Kidney (tissue), 14 donors: ENCODE results near the gene EPHB4. TPM values are rescaled to one million over a fixed set of nuclear protein-coding genes. Genes with fewer than 3 reads are reported as not detected.

Source experiments
- DNase-seq, 5 donors: peaks; one replicate each; pipeline ENCODE4 v3.0.0-alpha.2; 2013 to 2020
- FAIRE-seq: peaks from 2 replicates; lab custom pipeline; 2012; peaks lifted over from hg19 to GRCh38; lab: Jason Lieb, UNC
- H3K27ac ChIP-seq, 2 donors: one replicate each; pipeline ENCODE4 v1.7.0; 2013; ENCODE audit warnings: low read depth in 2 of 2, low read length in 2 of 2, inconsistent platforms in 1 of 2
- H3K27me3 ChIP-seq: one replicate; pipeline ENCODE4 v1.7.1; 2013; ENCODE audit warnings: low read length, inconsistent platforms; ENCODE audit not compliant: control insufficient read depth, insufficient read depth
- H3K36me3 ChIP-seq, 3 donors: one replicate each; pipeline versions ENCODE4 v1.7.0 to v1.7.1; 2013; ENCODE audit warnings: low read length in 3 of 3, control low read depth in 1 of 3, inconsistent platforms in 1 of 3; ENCODE audit not compliant: insufficient read depth in 3 of 3, control insufficient read depth in 2 of 3
- H3K4me1 ChIP-seq, 3 donors: one replicate each; pipeline versions ENCODE4 v1.7.0 to v1.7.1; 2013; ENCODE audit warnings: low read length in 3 of 3, inconsistent platforms in 1 of 3, low read depth in 1 of 3; ENCODE audit not compliant: control insufficient read depth in 2 of 3, insufficient read depth in 2 of 3
- H3K4me3 ChIP-seq, 3 donors: one replicate each; pipeline versions ENCODE4 v1.7.0 to v1.8.1; 2013; ENCODE audit warnings: low read length in 3 of 3, control low read depth in 1 of 3, inconsistent platforms in 1 of 3
- H3K9ac ChIP-seq, 3 donors: one replicate each; pipeline versions ENCODE4 v1.7.0 to v1.7.1; 2013; ENCODE audit warnings: low read length in 3 of 3, control low read depth in 1 of 3, inconsistent platforms in 1 of 3
- H3K9me3 ChIP-seq, 3 donors: one replicate each; pipeline versions ENCODE4 v1.7.0 to v1.7.1; 2013; ENCODE audit warnings: low read length in 3 of 3, control low read depth in 1 of 3, inconsistent platforms in 1 of 3; ENCODE audit not compliant: control insufficient read depth in 2 of 3, insufficient read depth in 1 of 3
- intact Hi-C: fragments of 100-400 bp; cut with DNase I; formaldehyde crosslinking; loops from one replicate; pipeline ENCODE4 v1.11.1; 2022
- microRNA-seq: library from miRNA; unstranded; fragments of <30 nt; microRNA quantifications from one replicate; pipeline ENCODE4 v1.2.0, GENCODE V29; 2020
- polyA plus RNA-seq: library from polyadenylated mRNA; stranded (reverse); fragments of 350-450 nt; fragmentation: Illumina TruSeq; extraction: RNeasy Lipid Tissue Mini Kit (QIAGEN cat#74804); gene quantifications from one replicate; pipeline ENCODE4 v1.2.3, GENCODE V29; 2014; ENCODE audit warnings: low read depth, low replicate concordance; ENCODE audit not compliant: insufficient read depth
- total RNA-seq: library from RNA; stranded (reverse); fragmentation: NEBNext Ultra II Directional; extraction: Animal tissue kit (Norgen Biotek cat#: 25700); gene quantifications from one replicate; pipeline ENCODE4 v1.2.1, GENCODE V29; 2021
- TF ChIP-seq, protein P1 (sequence below): IDR thresholded peaks from 3 replicates; pipeline ENCODE4 v1.5.1; 2012; ENCODE audit warnings: mild to moderate bottlenecking, moderate library complexity, borderline replicate concordance; ENCODE audit not compliant: insufficient read depth; ENCODE audit errors: extremely low read depth
- donor health status: control.
- donor health status: control.
- donor health status: control.
- donor health status: control.
- donor health status: control.
- donor health status: DM: yes; HTN: yes; CAD: no.
- donor health status: Normal renal cell carcinoma (clear cell type).

The EPHB4 gene
- total and polyA plus RNA-seq, 2 donors from 2014 or later: 33.2 to 65.5 TPM

DNA sequence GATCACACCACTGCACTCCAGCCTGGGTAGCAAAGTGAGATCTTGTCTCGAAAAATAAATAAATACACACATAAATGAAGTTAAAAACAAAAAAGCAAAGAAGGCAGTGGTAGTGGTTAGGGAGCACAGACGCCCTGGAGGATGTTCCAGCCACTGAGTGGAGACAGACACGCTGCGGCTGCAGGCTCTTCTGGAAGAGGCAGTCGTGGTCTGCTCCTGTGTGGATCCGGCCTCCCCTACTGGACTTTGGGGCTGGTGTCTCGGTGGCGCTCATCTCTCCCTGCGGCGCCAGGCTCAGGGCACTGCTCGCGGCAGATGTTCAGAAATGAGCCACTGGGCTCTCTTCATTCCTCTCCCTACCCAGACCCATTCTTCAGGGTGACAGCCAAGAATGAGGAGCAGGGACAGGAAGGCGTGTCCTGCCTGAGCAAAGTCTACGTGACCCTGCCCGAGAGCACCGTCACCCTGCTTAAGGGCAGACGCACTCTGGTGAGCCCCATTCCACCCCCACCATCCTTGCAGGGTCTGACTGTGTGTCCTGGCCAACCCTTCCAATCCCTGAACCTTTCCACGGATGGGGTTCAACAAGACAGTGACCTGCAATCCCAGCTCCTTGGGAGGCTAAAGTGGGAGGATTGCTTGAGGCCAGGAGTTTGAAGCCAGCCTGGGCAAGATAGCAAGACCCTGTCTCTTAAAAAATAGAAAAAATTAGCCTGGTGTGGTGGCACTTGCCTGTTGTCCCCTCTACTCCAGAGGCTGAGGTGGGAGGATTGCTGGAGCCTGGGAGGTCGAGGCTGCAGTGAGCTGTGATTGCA lies 67.8 kb downstream of the EPHB4 start:
- Histone ChIP-seq H3K27ac (no peak overlapping the region), H3K4me1 (no peaks in the 10 kb centered on the region), H3K9me3 (no peaks in the 10 kb centered on the region), H3K36me3 (no peaks in the 10 kb centered on the region), H3K27me3 (no peaks in the 10 kb centered on the region), H3K4me3 (no peak overlapping the region), H3K9ac (no peak overlapping the region)
- no peak for DNase-seq
- intact Hi-C loops: no loop called here
- no peak for FAIRE-seq
- TF ChIP-seq, protein P1, sequence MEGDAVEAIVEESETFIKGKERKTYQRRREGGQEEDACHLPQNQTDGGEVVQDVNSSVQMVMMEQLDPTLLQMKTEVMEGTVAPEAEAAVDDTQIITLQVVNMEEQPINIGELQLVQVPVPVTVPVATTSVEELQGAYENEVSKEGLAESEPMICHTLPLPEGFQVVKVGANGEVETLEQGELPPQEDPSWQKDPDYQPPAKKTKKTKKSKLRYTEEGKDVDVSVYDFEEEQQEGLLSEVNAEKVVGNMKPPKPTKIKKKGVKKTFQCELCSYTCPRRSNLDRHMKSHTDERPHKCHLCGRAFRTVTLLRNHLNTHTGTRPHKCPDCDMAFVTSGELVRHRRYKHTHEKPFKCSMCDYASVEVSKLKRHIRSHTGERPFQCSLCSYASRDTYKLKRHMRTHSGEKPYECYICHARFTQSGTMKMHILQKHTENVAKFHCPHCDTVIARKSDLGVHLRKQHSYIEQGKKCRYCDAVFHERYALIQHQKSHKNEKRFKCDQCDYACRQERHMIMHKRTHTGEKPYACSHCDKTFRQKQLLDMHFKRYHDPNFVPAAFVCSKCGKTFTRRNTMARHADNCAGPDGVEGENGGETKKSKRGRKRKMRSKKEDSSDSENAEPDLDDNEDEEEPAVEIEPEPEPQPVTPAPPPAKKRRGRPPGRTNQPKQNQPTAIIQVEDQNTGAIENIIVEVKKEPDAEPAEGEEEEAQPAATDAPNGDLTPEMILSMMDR: no peak

DNA sequence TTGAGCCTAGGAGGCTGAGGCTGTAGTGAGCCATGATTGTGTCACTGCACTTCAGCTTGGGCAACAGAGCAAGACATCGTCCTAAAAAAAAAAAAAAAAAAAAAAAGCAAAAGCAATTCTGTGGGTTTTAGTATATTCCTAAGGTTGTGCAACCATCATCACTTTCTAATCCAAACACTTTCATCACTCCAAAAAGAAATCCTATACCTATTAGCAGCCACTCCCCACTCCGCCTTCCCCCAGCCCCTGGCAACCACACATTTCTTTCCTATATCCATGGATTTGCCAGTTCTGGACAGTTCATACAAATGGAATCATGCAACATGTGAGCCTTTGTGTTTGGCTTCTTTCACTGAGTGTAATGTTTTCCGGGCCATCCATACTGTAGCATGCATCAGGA lies 73.6 kb downstream of the EPHB4 start:
- no peaks in the 10 kb centered on the region for H3K9me3 ChIP-seq
- no peak overlapping the region for H3K9ac ChIP-seq
- intact Hi-C loops: no loop called here
- H3K27me3 ChIP-seq: no peaks in the 10 kb centered on the region
- no peak overlapping the region for H3K27ac ChIP-seq
- DNase-seq (no peak), FAIRE-seq (no peak)
- TF ChIP-seq, protein P1: no peak
- H3K4me1 ChIP-seq: no peaks in the 10 kb centered on the region
- no peaks in the 10 kb centered on the region for H3K36me3 ChIP-seq
- H3K4me3 ChIP-seq: no peak overlapping the region

DNA sequence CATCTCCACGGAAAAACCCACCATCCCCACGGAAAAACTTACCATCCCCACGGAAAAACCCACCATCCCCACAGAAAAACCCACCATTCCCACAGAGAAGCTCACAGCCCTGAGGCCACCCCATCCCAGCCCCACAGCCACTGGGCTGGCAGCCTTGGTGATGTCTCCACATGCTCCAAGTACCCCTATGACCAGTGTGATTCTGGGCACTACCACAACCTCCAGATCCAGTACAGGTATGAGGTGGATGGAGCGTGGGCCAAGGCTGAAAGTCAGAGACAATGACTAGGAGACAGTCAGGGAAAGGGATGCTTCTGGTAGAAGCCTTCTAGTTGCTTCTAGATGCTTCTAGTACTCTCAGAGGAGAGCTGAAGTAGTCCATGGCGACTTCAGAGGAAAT lies 74.3 kb downstream of the EPHB4 start:
- intact Hi-C loops: no loop called here
- FAIRE-seq: no peak
- Histone ChIP-seq H3K27ac (no peak overlapping the region), H3K4me1 (no peaks in the 10 kb centered on the region), H3K9me3 (no peaks in the 10 kb centered on the region), H3K27me3 (no peaks in the 10 kb centered on the region), H3K4me3 (no peak overlapping the region), H3K9ac (no peak overlapping the region), H3K36me3 (no peaks in the 10 kb centered on the region)
- DNase-seq: no peak
- TF ChIP-seq, protein P1: no peak

Small RNA genes lying within 50 kb of the gene (microRNA-seq; reads per million reads assigned to microRNA genes)
- gene MIR6875: not detected

Other genes starting within 250 kb of the EPHB4 start
- gene LRCH4, start 241.4 kb downstream of the EPHB4 start, total RNA-seq: 62.9 TPM
- 23.2 TPM for gene LRCH4, start 241.4 kb downstream of the EPHB4 start, polyA plus RNA-seq
- 0.60 TPM for gene FBXO24, start 241.2 kb downstream of the EPHB4 start, total RNA-seq
- 0.95 TPM for gene FBXO24, start 241.2 kb downstream of the EPHB4 start, polyA plus RNA-seq
- gene PCOLCE, start 225.2 kb downstream of the EPHB4 start, total RNA-seq: 51.5 TPM
- gene PCOLCE, start 225.2 kb downstream of the EPHB4 start, polyA plus RNA-seq: 42.9 TPM
- 18.2 TPM for gene MOSPD3, start 215.0 kb downstream of the EPHB4 start, total RNA-seq
- gene MOSPD3, start 215.0 kb downstream of the EPHB4 start, polyA plus RNA-seq: 30.6 TPM
- 0.79 TPM for gene TFR2, start 186.0 kb downstream of the EPHB4 start, total RNA-seq
- gene TFR2, start 186.0 kb downstream of the EPHB4 start, polyA plus RNA-seq: 0.22 TPM
- gene ACTL6B, start 171.1 kb downstream of the EPHB4 start, total RNA-seq: not detected
- gene ACTL6B, start 171.1 kb downstream of the EPHB4 start, polyA plus RNA-seq: not detected
- gene GNB2, start 153.8 kb downstream of the EPHB4 start, total RNA-seq: 265 TPM
- 234 TPM for gene GNB2, start 153.8 kb downstream of the EPHB4 start, polyA plus RNA-seq
- 51.3 TPM for gene GIGYF1, start 133.3 kb downstream of the EPHB4 start, total RNA-seq
- 11.6 TPM for gene GIGYF1, start 133.3 kb downstream of the EPHB4 start, polyA plus RNA-seq
- gene POP7, start 121.4 kb downstream of the EPHB4 start, total RNA-seq: 25.7 TPM
- 41.8 TPM for gene POP7, start 121.4 kb downstream of the EPHB4 start, polyA plus RNA-seq
- gene EPO, start 107.1 kb downstream of the EPHB4 start, total RNA-seq: not detected
- not detected for gene EPO, start 107.1 kb downstream of the EPHB4 start, polyA plus RNA-seq
- gene ZAN, start 93.9 kb downstream of the EPHB4 start, total RNA-seq: not detected
- not detected for gene ZAN, start 93.9 kb downstream of the EPHB4 start, polyA plus RNA-seq
- 29.9 TPM for gene SLC12A9, start 25.2 kb upstream of the EPHB4 start, total RNA-seq
- gene SLC12A9, start 25.2 kb upstream of the EPHB4 start, polyA plus RNA-seq: 19.7 TPM
- 74.4 TPM for gene TRIP6, start 39.9 kb upstream of the EPHB4 start, total RNA-seq
- gene TRIP6, start 39.9 kb upstream of the EPHB4 start, polyA plus RNA-seq: 92.6 TPM
- gene SRRT, start 47.6 kb upstream of the EPHB4 start, total RNA-seq: 127 TPM
- gene SRRT, start 47.6 kb upstream of the EPHB4 start, polyA plus RNA-seq: 58.2 TPM
- gene UFSP1, start 62.2 kb upstream of the EPHB4 start, total RNA-seq: 3.4 TPM
- 3.8 TPM for gene UFSP1, start 62.2 kb upstream of the EPHB4 start, polyA plus RNA-seq
- gene ACHE, start 68.4 kb upstream of the EPHB4 start, total RNA-seq: 3.6 TPM
- gene ACHE, start 68.4 kb upstream of the EPHB4 start, polyA plus RNA-seq: 1.6 TPM
- gene MUC3A, start 122.0 kb upstream of the EPHB4 start, total RNA-seq: 39.1 TPM
- gene MUC3A, start 122.0 kb upstream of the EPHB4 start, polyA plus RNA-seq: 0.65 TPM
- gene MUC12, start 142.0 kb upstream of the EPHB4 start, total RNA-seq: 3.8 TPM
- not detected for gene MUC12, start 142.0 kb upstream of the EPHB4 start, polyA plus RNA-seq
- gene MUC17, start 192.6 kb upstream of the EPHB4 start, total RNA-seq: not detected
- not detected for gene MUC17, start 192.6 kb upstream of the EPHB4 start, polyA plus RNA-seq